Vagina (tissue), 2 donors: ENCODE data around the gene ST8SIA6.

Source experiments
- CTCF ChIP-seq, 3 experiments: fragments of 450-650 bp in 2 of 3; fragments of 200-600 bp in 1 of 3; sonication (generic) in 1 of 3; IDR thresholded peaks; one replicate each; pipeline ENCODE4 v1.5.1; 2017 to 2019; ENCODE audit warnings: antibody characterized with exemption in 3 of 3, mild to moderate bottlenecking in 2 of 3, moderate library complexity in 2 of 3
- POLR2A ChIP-seq, 2 donors: fragments of 450-650 bp; IDR thresholded peaks; one replicate each; pipeline ENCODE4 v1.6.1; 2017; ENCODE audit warnings: antibody characterized with exemption in 2 of 2, mild to moderate bottlenecking in 2 of 2, moderate library complexity in 2 of 2
- POLR2AphosphoS5 ChIP-seq, 2 donors: sonication (generic); formaldehyde crosslinking; IDR thresholded peaks; one replicate each; pipeline ENCODE4 v1.9.0; 2017; ENCODE audit warnings: antibody characterized with exemption in 2 of 2, mild to moderate bottlenecking in 2 of 2, low read depth in 1 of 2; ENCODE audit not compliant: insufficient read depth in 1 of 2

DNA sequence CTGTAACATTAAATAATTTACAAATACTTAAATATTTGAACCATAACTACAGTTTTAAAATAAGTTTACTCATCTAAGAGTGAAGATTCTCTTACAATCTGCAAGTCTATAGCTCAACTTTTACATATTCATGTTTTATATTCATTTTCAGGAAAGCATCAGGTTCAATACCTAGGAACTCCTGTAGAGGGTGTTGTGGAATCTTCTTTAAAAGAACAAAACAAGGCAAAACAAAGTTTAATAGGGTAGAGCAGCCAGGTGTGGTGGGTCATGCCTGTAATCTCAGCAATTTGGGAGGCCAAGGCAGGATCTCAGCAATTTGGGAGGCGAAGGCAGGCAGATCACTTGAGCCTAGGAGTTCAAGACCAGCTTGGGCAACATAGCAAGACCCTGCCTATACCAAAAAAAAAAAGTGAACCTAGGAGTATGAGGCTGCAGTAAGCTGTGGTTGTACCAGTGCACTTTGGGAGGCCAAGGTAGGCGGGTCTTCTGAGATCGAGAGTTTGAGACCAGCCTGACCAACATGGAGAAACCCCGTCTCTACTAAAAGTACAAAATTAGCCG, 45.1 kb downstream of the ST8SIA6 start:
- no peak for TF ChIP-seq POLR2A (IDR thresholded peaks at IDR 0.05)
- no peak for TF ChIP-seq CTCF (IDR thresholded peaks at IDR 0.05)
- no peak for TF ChIP-seq POLR2AphosphoS5 (IDR thresholded peaks at IDR 0.05; ENCODE audit: insufficient read depth in 1 of 2, low read depth in 1 of 2)
